ENCODE results near the gene TBC1D2. TPM values are rescaled to one million over a fixed set of nuclear protein-coding genes. Genes with fewer than 3 reads are reported as not detected.
A peak's percentile ranks its signal among the peaks of the same experiment; 100 is the strongest.

Gene TBC1D2
- total RNA-seq, 4 donors from 2014 or later, result 29.9 to 61.8 (median 41.0) TPM

- Histone ChIP-seq H3K27ac (peak overlapping the region in 2 of 4 donors; percentile 67 to 75), H3K9me3 (no peaks in the 10 kb centered on the region), H3K4me3 (no peak overlapping the region), H3K36me3 (peaks cover 0 to 59% (median 0%) of the 10 kb centered on the region in 3 donors), H3K4me1 (peaks cover 0 to 30% (median 14%) of the 10 kb centered on the region in 4 donors), H3K27me3 (no peaks in the 10 kb centered on the region)
- 38 to 49% methylated on average over 1 of the region's 1 CpG for WGBS, 2 donors
- TF ChIP-seq EP300 (IDR thresholded peaks at IDR 0.05) (peak in 1 of 2 donors; percentile 59), POLR2A (IDR thresholded peaks at IDR 0.05) (no peak)
- DNase-seq (ENCODE audit: low spot score in 2 of 2), result no peak
Observed at GRCh38 chr9:98226516-98226915, 28.9 kb downstream of the TBC1D2 start.

- WGBS, 2 donors, result 94 to 97% methylated on average over 6 of the region's 6 CpGs
- DNase-seq (ENCODE audit: low spot score in 2 of 2), result no peak
- H3K36me3 ChIP-seq, result peaks cover 0 to 63% (median 5%) of the 10 kb centered on the region in 3 donors
- no peak overlapping the region for H3K4me3 ChIP-seq
- H3K9me3 ChIP-seq, result no peaks in the 10 kb centered on the region
- H3K4me1 ChIP-seq, result peaks cover 0 to 30% (median 14%) of the 10 kb centered on the region in 4 donors
- peak overlapping the region in 2 of 4 donors; percentile 46 to 67 for H3K27ac ChIP-seq
- TF ChIP-seq POLR2A (IDR thresholded peaks at IDR 0.05), result no peak
- TF ChIP-seq EP300 (IDR thresholded peaks at IDR 0.05), result no peak
- no peak for TF ChIP-seq CTCF (IDR thresholded peaks at IDR 0.05)
- no peaks in the 10 kb centered on the region for H3K27me3 ChIP-seq
Observed at GRCh38 chr9:98225015-98225442, 30.4 kb downstream of the TBC1D2 start.

- H3K4me1 ChIP-seq, result peaks cover 0 to 36% (median 12%) of the 10 kb centered on the region in 4 donors
- no peaks in the 10 kb centered on the region for H3K9me3 ChIP-seq
- TF ChIP-seq EP300 (IDR thresholded peaks at IDR 0.05) (peak in 1 of 2 donors; percentile 59), POLR2A (IDR thresholded peaks at IDR 0.05) (no peak)
- peak in 1 of 2 donors; percentile 44 for DNase-seq (ENCODE audit: low spot score in 2 of 2)
- no peaks in the 10 kb centered on the region for H3K27me3 ChIP-seq
- 37 to 43% methylated on average over 5 of the region's 5 CpGs for WGBS, 2 donors
- H3K27ac ChIP-seq, result peak overlapping the region in 2 of 4 donors; percentile 68 to 83
- H3K36me3 ChIP-seq, result peaks cover 0 to 61% (median 5%) of the 10 kb centered on the region in 3 donors
- H3K4me3 ChIP-seq, result no peak overlapping the region
Observed at GRCh38 chr9:98222885-98223691, 32.4 kb downstream of the TBC1D2 start.

GRCh38 chr9:98220911-98221310, 34.5 kb downstream of the TBC1D2 start:
- no peak for DNase-seq (ENCODE audit: low spot score in 2 of 2)
- TF ChIP-seq EP300 (IDR thresholded peaks at IDR 0.05) (no peak), CTCF (IDR thresholded peaks at IDR 0.05) (no peak), POLR2A (IDR thresholded peaks at IDR 0.05) (no peak)
- WGBS, 2 donors, result 92 to 93% methylated on average over 20 to 21 of the region's 21 CpGs

GRCh38 chr9:98219794-98220370, 35.6 kb downstream of the TBC1D2 start:
- no peaks in the 10 kb centered on the region for H3K27me3 ChIP-seq
- H3K36me3 ChIP-seq, result peaks cover 0 to 61% (median 5%) of the 10 kb centered on the region in 3 donors
- no peak for TF ChIP-seq POLR2A (IDR thresholded peaks at IDR 0.05)
- no peak for TF ChIP-seq CTCF (IDR thresholded peaks at IDR 0.05)
- no peak for TF ChIP-seq EP300 (IDR thresholded peaks at IDR 0.05)
- no peaks in the 10 kb centered on the region for H3K9me3 ChIP-seq
- WGBS, 2 donors, result 85 to 90% methylated on average over 6 to 11 of the region's 11 CpGs
- no peak overlapping the region for H3K4me3 ChIP-seq
- peaks cover 0 to 25% (median 8%) of the 10 kb centered on the region in 4 donors for H3K4me1 ChIP-seq
- no peak for DNase-seq (ENCODE audit: low spot score in 2 of 2)
- H3K27ac ChIP-seq, result peak overlapping the region in 1 of 4 donors; percentile 36

More at GRCh38 chr9:98220911-98221310, 34.5 kb downstream of the TBC1D2 start:
- Histone ChIP-seq H3K27me3 (no peaks in the 10 kb centered on the region), H3K4me3 (no peak overlapping the region), H3K36me3 (peaks cover 0 to 61% (median 5%) of the 10 kb centered on the region in 3 donors), H3K27ac (no peak overlapping the region), H3K4me1 (peaks cover 0 to 32% (median 9%) of the 10 kb centered on the region in 4 donors), H3K9me3 (no peaks in the 10 kb centered on the region)

- no peaks in the 10 kb centered on the region for H3K27me3 ChIP-seq
- peaks cover 0 to 66% (median 5%) of the 10 kb centered on the region in 3 donors for H3K36me3 ChIP-seq
- DNase-seq (ENCODE audit: low spot score in 2 of 2), result no peak
- H3K27ac ChIP-seq, result no peak overlapping the region
- H3K9me3 ChIP-seq, result no peaks in the 10 kb centered on the region
- peaks cover 0 to 25% (median 8%) of the 10 kb centered on the region in 4 donors for H3K4me1 ChIP-seq
- WGBS, 2 donors, result 79 to 83% methylated on average over 7 of the region's 7 CpGs
- no peak for TF ChIP-seq CTCF (IDR thresholded peaks at IDR 0.05)
- no peak for TF ChIP-seq POLR2A (IDR thresholded peaks at IDR 0.05)
- no peak for TF ChIP-seq EP300 (IDR thresholded peaks at IDR 0.05)
- H3K4me3 ChIP-seq, result no peak overlapping the region
Observed at GRCh38 chr9:98219364-98219716, 36.1 kb downstream of the TBC1D2 start.
